HG02885 (cell line): ENCODE measurements around the gene KLF12.

Experiments used
- ATAC-seq: cut with Tn5 transposase; IDR thresholded peaks from one replicate; pipeline ENCODE4 v1.9.1; 2021; ENCODE audit warnings: mild to moderate bottlenecking; ENCODE audit not compliant: unreplicated experiment, poor library complexity

The KLF12 gene

DNA sequence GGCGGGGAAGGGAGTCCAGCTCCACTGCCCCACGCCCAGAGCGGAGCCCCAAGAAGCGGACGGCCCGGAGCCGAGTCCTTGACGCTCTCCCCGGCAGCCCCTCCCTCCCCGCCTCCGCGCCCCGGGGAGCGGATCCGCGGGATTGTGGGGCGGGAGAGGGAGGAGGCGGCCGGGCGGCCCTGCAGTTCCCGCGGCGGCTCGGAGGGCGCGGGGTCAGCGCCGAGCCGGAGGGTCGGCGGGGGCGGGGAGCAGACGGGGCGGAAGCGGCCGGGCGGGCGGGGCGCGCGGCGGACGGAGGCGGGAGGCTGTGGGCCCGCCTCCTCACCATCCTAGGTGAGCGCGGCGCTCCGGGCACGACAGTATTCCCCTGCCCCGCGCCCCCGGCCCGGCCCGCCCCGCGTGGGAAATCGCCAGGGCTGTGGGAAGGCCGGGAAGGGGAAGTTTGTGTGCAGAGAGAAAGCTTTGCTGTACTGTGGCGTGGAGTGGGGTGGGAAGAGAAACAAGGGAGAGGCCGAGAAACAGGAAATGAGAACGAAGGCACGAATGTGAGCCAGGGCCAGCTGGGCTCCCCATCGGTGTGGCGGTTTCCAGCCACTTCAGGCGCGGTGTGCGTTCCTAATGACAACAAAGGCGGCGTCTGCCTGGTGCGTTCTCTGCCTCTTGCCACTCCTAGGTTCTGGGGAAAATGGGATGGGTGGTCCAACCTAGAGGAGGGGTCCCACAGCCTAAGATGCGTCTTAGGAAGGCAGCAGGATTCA lies 1.3 kb upstream of the KLF12 start:
- ATAC-seq = peak; percentile 54

DNA sequence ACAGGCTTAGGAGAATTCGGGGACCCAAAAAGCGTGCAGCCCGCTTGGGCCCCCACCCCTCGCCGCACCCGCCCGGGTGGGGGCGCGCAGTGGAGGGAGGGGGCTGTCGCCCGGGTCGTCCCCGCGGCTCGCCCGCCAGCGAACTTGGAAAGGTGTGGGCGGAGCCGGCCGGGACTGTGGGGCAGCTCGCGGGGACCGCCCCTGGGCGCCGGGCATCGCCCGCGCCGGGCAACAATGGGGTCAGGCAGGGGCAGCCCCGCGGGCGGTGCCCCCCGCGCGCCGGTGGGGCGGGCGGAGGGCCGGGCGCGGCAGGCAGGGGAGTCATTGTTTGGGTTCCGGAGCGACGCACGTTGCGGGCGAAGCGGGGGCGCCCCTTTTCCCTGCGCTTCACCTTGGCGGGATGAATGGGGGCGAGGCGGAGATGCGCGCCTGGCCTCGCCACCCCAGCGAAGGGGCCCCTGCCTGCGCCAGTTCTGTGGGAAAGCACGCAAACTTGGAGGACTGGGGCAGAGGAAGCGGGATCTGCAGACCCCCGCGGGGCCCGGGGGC lies 647 bp upstream of the KLF12 start:
- ATAC-seq = peak; percentile 23

DNA sequence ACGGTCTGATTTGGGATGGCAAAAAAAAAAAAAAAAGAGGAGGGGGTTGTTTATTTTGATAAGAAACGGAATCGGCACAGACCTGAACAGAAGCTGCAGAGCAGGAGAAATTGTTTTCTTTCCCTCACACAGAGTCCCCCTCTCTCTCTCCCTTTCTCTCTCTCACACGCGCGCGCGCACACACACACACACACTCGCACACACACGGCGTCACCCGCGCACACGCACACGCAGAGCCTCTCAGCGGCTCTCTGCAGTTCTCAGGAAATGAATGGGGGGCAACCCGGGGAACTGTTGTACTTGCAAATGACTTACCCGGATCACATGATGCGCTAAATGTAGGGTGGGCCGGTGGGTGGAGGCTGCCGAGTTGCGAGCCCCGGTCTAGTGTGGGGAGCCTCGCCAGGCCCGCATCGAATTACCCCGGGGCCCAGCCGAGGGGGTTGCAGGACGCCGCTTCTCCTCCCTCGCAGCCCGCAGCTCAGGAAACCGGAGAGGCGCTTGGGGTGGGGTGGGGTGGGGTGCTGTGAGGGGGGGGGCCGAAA lies 475 bp downstream of the KLF12 start:
- ATAC-seq = peak; percentile 46

DNA sequence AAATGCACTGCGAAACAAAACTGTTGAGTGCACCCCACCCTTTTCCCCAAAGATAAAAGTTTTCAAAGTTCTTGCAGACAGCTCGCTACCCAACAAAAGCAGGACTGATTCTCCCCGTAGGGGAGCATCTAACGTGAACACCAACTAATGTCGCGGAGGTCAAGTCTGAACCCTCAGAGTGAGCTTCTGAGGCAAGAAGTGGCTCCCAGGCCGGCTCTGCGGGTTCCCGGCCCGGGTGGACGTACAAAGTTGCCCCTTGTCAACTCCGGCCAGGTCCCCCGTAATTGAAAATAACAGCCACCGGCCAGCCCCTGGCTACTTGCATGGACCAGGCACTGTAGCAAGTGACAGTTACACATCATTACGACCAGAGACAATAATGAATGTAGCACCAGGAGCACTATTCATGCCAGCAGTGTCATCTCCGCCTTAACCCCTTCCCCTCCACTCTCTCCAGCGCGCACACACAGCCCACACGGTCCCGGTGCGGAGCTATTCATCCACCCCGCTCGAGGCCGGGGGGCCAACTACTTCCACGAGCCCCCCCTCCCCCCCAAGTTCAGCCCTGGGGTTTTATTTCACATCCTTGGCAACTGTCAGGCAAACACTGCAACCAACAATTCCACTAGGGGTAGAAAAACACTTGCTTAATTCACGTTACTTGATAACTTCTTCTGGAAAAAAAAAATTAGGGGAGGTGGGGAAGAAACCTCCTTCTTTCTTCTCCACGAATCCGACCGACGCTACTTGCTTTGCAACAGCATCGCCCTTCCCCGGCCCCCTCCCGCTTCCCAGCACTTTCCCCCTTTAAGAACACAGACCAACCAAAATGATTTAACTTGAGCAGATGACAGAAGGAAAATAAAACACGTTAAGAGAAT lies 1.2 kb downstream of the KLF12 start:
- no peak for ATAC-seq

DNA sequence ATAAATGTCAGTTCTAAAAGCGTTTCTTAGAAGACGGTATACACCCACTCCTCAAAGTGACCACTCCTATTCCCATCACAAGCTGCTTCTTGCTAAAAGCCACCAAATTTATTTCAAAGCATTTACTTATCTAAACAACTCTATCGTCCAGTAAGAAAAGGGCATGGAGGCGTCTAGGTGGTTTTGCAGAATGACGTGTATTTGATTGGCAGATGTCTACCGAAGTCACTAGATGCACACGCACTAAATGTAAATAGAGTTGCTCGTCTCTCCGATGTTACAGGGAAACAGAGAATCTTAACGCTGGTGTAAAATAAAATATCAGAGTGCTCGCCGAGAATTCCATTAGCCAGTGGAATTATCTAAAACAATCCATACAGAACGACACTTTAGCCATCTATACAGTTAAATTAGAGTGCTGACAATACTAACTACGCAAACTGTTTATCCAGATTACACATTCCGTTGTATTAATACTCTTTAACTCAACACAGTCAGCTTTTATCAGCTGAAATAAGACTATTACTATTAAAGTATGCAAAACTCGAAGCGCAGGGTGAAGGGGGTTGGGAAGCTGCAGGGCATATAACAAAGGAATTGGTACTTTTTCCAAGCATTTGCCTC lies 1.9 kb downstream of the KLF12 start:
- ATAC-seq = no peak

DNA sequence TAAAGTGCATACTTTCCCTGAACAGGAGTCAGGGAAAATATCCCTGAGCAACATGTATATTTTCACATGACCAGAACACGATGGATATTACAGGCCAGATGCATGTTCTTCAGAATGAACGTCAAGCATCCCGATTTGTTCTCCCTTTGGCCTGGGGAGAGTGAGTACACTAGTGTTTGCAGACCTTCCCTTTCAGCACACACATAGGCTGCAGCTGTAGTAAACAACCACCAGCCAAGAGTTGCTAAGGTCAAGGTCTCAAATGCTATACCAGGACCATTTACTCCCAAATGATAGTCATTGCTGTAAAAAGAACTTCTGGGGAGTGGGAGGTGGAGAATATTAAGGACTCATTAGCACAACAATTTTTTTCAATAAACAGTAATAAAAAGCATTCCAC lies 3.0 kb downstream of the KLF12 start:
- ATAC-seq = no peak

DNA sequence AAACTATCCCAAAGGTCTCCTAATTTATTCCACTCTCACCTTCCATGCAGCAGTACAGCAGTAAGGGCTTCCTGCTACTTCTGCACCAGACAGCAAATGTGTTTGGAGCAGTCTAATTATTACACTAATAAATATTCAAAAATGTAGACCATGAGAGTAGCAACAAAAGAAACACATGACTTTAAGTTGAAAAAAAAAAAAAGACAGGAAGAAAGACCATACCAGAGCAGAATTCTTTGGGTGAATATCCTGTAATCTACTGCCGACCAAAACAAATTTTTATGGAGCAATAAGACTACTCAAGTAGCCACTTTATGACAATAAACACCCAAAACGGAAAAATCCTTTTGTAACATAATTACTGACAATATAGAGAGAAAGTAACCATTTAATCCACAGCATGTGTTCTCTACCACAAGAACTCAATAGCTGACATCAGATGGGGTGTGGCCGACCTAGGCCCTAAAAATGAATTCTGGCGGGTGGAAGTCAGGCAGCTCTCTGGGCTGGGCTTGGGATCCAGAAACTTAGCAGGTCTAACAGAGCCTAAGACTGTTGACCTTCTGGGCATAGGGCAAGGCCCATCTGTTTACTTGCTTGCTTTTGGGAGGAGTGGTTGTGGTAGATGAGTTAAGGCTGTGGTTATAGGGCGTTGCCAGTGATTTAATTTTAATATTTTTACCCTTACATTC lies 4.6 kb downstream of the KLF12 start:
- ATAC-seq = no peak

DNA sequence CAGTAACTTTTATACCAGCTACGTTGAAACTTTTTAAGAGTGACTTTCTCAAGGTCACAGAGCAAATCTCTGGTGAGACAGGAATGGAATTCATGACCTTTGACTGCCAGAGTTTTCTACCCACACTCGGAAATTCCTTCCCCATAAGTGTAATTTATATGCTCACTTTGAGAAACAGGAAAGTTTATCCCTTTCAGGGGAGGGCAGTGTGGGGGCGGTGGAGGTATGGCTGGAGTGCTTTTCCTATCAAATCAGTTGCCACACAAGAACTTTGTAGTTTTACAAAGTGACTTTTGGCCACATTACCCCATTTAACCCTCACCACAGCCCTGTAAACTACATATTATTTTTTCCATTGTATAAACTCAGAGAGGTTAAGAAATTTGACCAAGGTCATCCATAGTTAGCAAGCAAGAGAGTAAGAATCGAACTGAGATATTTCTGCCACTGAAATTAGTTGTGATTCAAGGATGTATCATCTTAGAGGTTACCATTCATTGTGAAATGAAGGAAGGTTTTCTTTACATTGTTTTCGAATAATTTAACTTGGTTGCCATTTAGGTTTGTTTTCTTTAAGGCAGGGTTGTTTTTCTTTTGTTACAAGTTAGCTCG lies 5.9 kb downstream of the KLF12 start:
- ATAC-seq = no peak

DNA sequence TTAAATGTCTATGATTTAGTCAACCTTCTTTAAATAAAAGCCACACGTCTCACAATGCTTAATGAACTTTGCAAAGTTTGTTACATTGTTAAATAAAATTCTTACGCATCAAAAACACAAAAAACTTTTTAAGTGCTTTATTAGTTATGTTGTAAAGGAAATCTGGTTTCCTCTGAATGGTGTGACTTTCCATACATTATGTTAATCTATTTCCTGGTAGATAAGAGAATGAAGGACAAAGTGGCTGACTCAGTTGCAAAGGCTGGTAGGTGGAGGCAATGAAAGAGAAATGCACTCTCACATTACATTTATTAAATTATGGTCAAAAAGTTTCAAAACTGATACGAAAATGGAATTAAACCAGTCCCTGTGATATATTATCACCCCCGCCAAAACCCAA lies 15.9 kb downstream of the KLF12 start:
- ATAC-seq = no peak

DNA sequence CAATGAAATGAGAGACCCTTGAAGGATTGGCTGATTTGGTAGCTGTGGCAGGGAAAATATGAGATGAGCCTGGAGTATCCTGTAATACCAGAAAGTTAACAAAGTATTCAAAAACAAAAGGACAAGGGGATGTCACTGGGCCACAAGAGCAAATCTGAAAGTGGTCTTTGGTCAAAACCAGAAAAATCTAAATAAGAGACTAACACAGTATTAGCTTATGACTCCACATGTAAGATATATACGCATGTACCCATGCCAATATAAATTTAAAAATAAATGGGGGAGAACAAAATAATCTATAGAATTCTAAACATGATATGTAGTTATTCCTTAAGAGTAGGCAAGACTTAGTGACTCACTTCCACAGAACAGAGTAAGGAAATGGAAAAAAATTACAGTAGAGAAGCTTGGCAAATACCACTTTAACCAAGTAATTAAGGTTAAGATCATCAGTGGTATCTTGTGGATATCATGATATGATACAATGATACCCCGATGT lies 16.9 kb downstream of the KLF12 start:
- no peak for ATAC-seq

DNA sequence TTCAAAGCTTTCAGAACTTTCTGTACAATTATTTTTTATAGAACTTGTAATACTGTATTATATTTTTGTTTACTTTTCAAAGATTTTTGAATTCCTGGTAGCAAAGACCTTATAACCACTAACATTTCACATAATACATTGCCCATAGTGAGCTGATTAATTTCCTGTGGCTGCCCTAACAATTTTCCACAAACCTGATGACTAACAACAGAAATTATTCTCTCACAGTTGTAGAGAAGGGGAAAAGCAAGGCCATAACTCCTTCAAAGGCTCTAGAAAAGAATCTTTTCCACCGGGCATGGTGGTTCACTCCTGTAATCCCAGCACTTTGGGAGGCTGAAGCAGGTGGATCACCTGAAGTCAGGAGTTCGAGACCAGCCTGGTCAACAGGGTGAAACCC lies 19.1 kb downstream of the KLF12 start:
- no peak for ATAC-seq

DNA sequence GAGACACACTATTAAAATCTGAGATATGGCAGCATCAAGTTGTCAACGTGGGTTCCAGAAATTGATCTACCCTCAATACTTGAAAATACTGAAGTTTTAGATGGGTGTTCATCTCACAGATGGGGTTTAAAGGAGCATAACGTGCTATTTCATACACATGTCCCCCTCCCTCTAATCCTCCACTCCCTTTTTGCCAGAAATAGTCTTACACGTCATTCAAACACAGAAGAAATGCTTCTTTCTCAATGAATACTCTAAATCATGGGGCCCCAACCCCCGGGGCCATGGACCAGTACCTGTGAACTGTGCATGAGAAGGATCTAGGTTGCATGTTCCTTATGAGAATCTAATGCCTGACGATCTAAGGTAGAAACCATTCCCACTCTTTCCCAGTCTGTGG lies 19.6 kb downstream of the KLF12 start:
- ATAC-seq = no peak

DNA sequence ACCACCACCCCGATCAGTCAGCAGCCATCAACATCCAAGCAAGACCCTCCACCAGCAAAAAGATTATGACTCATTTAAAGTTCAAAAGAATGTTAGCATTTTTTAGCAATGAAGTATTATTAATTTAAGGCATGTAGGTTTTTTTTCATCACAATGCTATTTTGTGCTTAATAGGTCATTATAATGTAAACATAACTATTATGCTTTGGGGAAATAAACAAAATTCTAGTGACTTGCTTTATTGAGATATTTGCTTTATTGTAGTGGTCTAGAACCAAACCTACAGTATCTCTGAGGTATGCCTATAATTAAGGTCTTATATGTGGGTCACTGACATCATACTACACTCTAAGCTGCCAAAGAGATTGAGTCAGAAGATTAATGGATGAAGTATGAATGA lies 20.0 kb downstream of the KLF12 start:
- no peak for ATAC-seq

DNA sequence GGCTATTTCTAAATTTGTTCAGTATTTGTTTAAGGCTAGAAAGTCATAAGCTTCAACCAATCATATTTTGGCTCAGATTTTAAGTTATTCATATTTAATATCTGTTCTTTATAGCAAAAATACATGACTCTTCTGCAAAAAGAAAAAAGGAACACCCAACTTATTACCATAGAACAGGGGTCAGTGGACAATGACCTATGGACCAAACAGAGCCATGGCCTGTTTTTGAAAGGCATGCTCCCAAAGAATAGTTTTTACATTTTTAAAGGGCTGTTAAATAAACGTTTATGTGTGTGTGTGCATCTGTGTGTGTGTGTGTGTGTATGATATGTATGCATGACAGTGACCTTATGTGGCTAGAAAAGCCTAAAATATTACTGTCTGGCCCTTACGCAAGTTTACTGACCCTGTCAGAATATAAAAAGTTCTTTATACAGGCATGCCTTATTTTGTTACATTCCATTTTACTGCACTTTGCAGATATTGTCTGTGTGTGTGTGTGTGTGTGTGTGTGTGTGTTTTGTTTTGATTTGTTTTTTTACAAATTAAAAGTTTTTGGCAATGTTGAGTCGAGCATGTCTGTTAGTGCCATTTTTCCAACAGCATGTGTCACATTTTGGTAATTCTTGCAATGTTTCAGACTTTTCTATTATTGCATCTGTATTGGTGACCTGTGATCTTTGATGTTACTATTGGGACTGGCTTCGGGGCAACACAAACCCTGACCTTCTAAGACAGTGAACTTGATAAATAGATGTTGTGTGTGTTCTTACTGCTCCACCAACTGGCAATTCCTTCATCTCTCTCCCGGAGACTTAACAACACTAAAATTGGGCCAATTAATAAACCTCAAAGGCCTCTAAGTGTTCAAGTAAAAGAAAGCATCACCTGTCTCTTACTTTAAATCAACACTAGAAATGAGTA lies 22.0 kb downstream of the KLF12 start:
- ATAC-seq = no peak

DNA sequence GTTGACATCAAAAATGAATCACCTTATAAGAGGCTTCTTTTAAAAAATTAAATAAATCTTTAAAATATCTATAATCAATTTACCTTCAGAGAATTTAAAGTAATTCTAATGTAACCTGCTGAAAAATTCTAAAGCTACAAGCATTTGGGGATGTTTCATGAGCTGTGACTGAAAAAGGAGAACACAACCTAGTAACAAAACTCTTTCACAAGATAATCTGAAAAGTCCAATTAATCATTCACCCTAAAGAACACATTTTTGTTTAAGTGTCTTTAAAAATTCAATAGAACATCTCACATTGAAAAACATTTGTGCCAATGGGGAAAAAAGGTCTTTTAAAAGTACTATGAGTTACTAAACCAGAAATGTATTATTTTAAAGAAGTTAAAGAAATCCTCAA lies 22.8 kb downstream of the KLF12 start:
- ATAC-seq = no peak

DNA sequence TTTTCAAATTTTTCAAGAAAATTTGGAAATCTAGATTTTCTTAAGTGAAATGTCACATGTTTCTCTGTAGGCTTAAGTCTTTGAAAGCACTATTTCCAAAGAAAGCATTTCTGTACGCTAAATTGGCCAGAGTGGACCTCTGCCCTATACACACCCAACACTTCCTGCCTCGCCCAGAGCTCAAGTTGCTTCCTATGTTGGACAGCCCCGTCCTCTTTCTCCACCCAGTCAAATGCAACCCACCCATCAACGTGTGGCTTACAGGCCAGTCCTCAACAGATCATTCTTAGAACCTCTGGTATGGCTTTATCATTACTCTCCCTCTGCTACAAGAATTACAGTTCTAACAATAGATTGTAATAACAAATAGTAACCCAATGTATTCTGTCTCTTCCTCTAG lies 24.2 kb downstream of the KLF12 start:
- no peak for ATAC-seq

DNA sequence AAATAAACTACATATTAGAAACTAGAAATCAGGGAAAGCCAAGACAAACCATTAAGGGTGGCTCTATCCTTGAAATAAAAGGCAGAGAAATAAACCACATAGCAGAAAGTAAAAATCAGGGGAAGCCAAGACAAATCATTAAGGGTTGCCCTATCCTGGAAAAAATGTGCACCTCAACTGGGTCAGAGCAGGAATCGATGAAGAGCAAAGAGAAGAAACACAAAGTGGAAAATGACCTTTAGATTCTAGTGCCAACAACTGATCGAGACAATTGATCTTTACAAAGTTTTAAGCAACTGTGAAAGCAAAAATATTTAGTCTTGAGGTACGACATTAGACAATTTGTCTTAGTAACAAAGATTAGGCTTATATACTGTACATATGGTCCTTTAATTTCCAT lies 26.6 kb downstream of the KLF12 start:
- ATAC-seq = no peak

DNA sequence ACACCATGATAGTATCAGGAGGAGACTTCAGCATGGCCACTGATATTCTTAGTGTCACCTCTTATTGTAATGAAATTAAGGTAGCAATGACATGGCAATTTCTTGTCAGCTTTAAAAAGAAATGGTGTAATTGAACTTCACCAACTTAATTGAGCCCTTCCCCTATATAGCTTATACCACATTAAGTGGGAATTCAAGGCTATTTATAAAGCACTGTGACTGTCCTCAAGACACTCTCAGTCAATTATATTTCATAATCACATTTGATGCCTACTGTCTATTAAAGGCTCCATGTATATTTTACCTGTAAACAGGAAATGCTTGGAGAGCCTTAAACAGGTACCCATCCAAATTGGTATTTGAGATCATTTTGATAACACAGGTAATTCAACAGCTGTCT lies 28.3 kb downstream of the KLF12 start:
- no peak for ATAC-seq
